Measurements from ENCODE around the gene ZNF2. TPM values are rescaled to one million over a fixed set of nuclear protein-coding genes. Genes with fewer than 3 reads are reported as not detected.

The ZNF2 gene
- total RNA-seq, 2 donors from 2014 or later, result 2.9 to 4.1 TPM

DNA sequence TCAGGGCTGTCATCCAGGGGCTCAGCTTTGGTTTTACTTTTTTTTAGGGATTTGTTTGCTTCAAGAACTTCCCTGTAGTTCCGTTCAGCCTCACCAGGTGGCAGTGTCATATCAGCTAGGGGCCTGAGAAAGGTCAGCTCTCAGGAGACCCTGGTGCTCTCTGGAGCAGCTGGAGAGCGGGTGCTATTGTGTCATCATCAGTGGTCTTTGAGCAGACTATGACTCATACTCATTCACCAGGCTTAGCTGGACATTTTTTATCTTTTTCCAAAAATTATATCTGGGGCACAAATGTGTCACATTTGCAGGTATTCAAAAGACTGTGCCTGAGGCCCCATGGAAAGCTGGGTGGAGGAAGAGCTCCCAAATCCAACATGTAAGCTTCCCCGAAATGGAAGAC lies 66.1 kb downstream of the ZNF2 start:
- Mint-ChIP-seq H3K36me3 (ENCODE audit: low read depth) (no peaks in the 10 kb centered on the region), H3K9me3 (no peaks in the 10 kb centered on the region), H3K27ac (no peak overlapping the region), H3K4me3 (no peak overlapping the region), H3K27me3 (ENCODE audit: insufficient read depth) (no peaks in the 10 kb centered on the region), H3K4me1 (no peaks in the 10 kb centered on the region)
- H3K27ac ChIP-seq (ENCODE audit: low read depth, low read length), result no peak overlapping the region
- no peak overlapping the region for H3K9ac ChIP-seq (ENCODE audit: extremely low read depth, low read length, poor library complexity, severe bottlenecking)
- peak; percentile 97 for DNase-seq
- no peaks in the 10 kb centered on the region for H3K4me1 ChIP-seq (ENCODE audit: control insufficient read depth, insufficient read depth, low read length)
- no peak overlapping the region for H3K4me3 ChIP-seq (ENCODE audit: low read length)
- H3K9me3 ChIP-seq (ENCODE audit: control insufficient read depth, low read length), result peaks cover 6% of the 10 kb centered on the region
- no peaks in the 10 kb centered on the region for H3K36me3 ChIP-seq (ENCODE audit: control insufficient read depth, insufficient read depth, low read length)
- no peaks in the 10 kb centered on the region for H3K27me3 ChIP-seq (ENCODE audit: control insufficient read depth, insufficient read depth, low read length, poor library complexity, severe bottlenecking)
- TF ChIP-seq, protein P1, sequence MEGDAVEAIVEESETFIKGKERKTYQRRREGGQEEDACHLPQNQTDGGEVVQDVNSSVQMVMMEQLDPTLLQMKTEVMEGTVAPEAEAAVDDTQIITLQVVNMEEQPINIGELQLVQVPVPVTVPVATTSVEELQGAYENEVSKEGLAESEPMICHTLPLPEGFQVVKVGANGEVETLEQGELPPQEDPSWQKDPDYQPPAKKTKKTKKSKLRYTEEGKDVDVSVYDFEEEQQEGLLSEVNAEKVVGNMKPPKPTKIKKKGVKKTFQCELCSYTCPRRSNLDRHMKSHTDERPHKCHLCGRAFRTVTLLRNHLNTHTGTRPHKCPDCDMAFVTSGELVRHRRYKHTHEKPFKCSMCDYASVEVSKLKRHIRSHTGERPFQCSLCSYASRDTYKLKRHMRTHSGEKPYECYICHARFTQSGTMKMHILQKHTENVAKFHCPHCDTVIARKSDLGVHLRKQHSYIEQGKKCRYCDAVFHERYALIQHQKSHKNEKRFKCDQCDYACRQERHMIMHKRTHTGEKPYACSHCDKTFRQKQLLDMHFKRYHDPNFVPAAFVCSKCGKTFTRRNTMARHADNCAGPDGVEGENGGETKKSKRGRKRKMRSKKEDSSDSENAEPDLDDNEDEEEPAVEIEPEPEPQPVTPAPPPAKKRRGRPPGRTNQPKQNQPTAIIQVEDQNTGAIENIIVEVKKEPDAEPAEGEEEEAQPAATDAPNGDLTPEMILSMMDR (conservative IDR thresholded peaks at IDR 0.05), result peak; percentile 93
- 56 to 61% methylated on average over 2 to 3 of the region's 3 CpGs for WGBS, 2 experiments (ENCODE audit: insufficient coverage in 1 of 2, insufficient read length in 1 of 2)

- 100% methylated on average over 1 of the region's 1 CpG; no CpG with 5 or more reads in 1 of the 2 experiments for WGBS, 2 experiments (ENCODE audit: insufficient coverage in 1 of 2, insufficient read length in 1 of 2)
- TF ChIP-seq, protein P1 (conservative IDR thresholded peaks at IDR 0.05), result no peak
- H3K27ac Mint-ChIP-seq, result no peak overlapping the region
- H3K27me3 ChIP-seq (ENCODE audit: control insufficient read depth, insufficient read depth, low read length, poor library complexity, severe bottlenecking), result no peaks in the 10 kb centered on the region
- H3K36me3 Mint-ChIP-seq (ENCODE audit: low read depth), result no peaks in the 10 kb centered on the region
- no peak overlapping the region for H3K27ac ChIP-seq (ENCODE audit: low read depth, low read length)
- H3K4me1 ChIP-seq (ENCODE audit: control insufficient read depth, insufficient read depth, low read length), result no peaks in the 10 kb centered on the region
- H3K4me1 Mint-ChIP-seq, result no peaks in the 10 kb centered on the region
- no peak overlapping the region for H3K9ac ChIP-seq (ENCODE audit: extremely low read depth, low read length, poor library complexity, severe bottlenecking)
- DNase-seq, result no peak
- H3K4me3 ChIP-seq (ENCODE audit: low read length), result no peak overlapping the region
- H3K9me3 ChIP-seq (ENCODE audit: control insufficient read depth, low read length), result peaks cover 6% of the 10 kb centered on the region
- H3K27me3 Mint-ChIP-seq (ENCODE audit: insufficient read depth), result no peaks in the 10 kb centered on the region
- H3K36me3 ChIP-seq (ENCODE audit: control insufficient read depth, insufficient read depth, low read length), result no peaks in the 10 kb centered on the region
- no peaks in the 10 kb centered on the region for H3K9me3 Mint-ChIP-seq
- no peak overlapping the region for H3K4me3 Mint-ChIP-seq
Measured at GRCh38 chr2:95232232-95232631, 66.6 kb downstream of the ZNF2 start.

Other genes with a start within 250 kb of the ZNF2 start
- gene MAL, start 140.1 kb upstream of the ZNF2 start, total RNA-seq, result not detected
- 10 to 100 TPM; 57.9 to 59.0 TPM for gene MRPS5, start 44.0 kb upstream of the ZNF2 start, total RNA-seq
- gene ZNF514, start 6.0 kb upstream of the ZNF2 start, total RNA-seq, result 10 to 100 TPM; 27.8 to 37.1 TPM
- gene ZNF892, start 41.7 kb downstream of the ZNF2 start, total RNA-seq, result 10 to 100 TPM; 14.7 to 16.7 TPM
- 1 to 10 TPM; 2.2 to 2.3 TPM for gene PROM2, start 108.6 kb downstream of the ZNF2 start, total RNA-seq
- gene KCNIP3, start 131.5 kb downstream of the ZNF2 start, total RNA-seq, result 1 to 10 TPM in 1 of 2 donors, under 1 TPM in 1; 0.26 to 1.3 TPM
- gene FAHD2A, start 236.9 kb downstream of the ZNF2 start, total RNA-seq, result 10 to 100 TPM; 45.2 to 49.4 TPM